Kidney (tissue), 22 donors: ENCODE results near the gene CAMK2B. TPM values are rescaled to one million over a fixed set of nuclear protein-coding genes. Genes with fewer than 3 reads are reported as not detected.

Experiments
- DNase-seq, 5 donors: peaks; one replicate each; pipeline ENCODE4 v3.0.0-alpha.2; 2013 to 2020
- FAIRE-seq: peaks from 2 replicates; lab custom pipeline; 2012; peaks lifted over from hg19 to GRCh38; lab: Jason Lieb, UNC
- H3K27ac ChIP-seq, 2 donors: one replicate each; pipeline ENCODE4 v1.7.0; 2013; ENCODE audit warnings: low read depth in 2 of 2, low read length in 2 of 2, inconsistent platforms in 1 of 2
- H3K27me3 ChIP-seq: one replicate; pipeline ENCODE4 v1.7.1; 2013; ENCODE audit warnings: low read length, inconsistent platforms; ENCODE audit not compliant: control insufficient read depth, insufficient read depth
- H3K36me3 ChIP-seq, 3 donors: one replicate each; pipeline versions ENCODE4 v1.7.0 to v1.7.1; 2013; ENCODE audit warnings: low read length in 3 of 3, control low read depth in 1 of 3, inconsistent platforms in 1 of 3; ENCODE audit not compliant: insufficient read depth in 3 of 3, control insufficient read depth in 2 of 3
- H3K4me1 ChIP-seq, 3 donors: one replicate each; pipeline versions ENCODE4 v1.7.0 to v1.7.1; 2013; ENCODE audit warnings: low read length in 3 of 3, inconsistent platforms in 1 of 3, low read depth in 1 of 3; ENCODE audit not compliant: control insufficient read depth in 2 of 3, insufficient read depth in 2 of 3
- H3K4me3 ChIP-seq, 3 donors: one replicate each; pipeline versions ENCODE4 v1.7.0 to v1.8.1; 2013; ENCODE audit warnings: low read length in 3 of 3, control low read depth in 1 of 3, inconsistent platforms in 1 of 3
- H3K9ac ChIP-seq, 3 donors: one replicate each; pipeline versions ENCODE4 v1.7.0 to v1.7.1; 2013; ENCODE audit warnings: low read length in 3 of 3, control low read depth in 1 of 3, inconsistent platforms in 1 of 3
- H3K9me3 ChIP-seq, 3 donors: one replicate each; pipeline versions ENCODE4 v1.7.0 to v1.7.1; 2013; ENCODE audit warnings: low read length in 3 of 3, control low read depth in 1 of 3, inconsistent platforms in 1 of 3; ENCODE audit not compliant: control insufficient read depth in 2 of 3, insufficient read depth in 1 of 3
- CTCF ChIP-seq: IDR thresholded peaks from 3 replicates; pipeline ENCODE4 v1.5.1; 2012; ENCODE audit warnings: mild to moderate bottlenecking, moderate library complexity, borderline replicate concordance; ENCODE audit not compliant: insufficient read depth; ENCODE audit errors: extremely low read depth
- intact Hi-C: fragments of 100-400 bp; cut with DNase I; formaldehyde crosslinking; loops from one replicate; pipeline ENCODE4 v1.11.1; 2022
- long read RNA-seq, 10 donors: library from polyadenylated mRNA in 1 of 10; unstranded in 1 of 10; transcript quantifications; one replicate each; pipeline ENCODE4 v2.0.0 and lab custom pipeline, GENCODE V29; 2021 to 2026
- polyA plus RNA-seq: library from polyadenylated mRNA; stranded (reverse); fragments of 350-450 nt; fragmentation: Illumina TruSeq; extraction: RNeasy Lipid Tissue Mini Kit (QIAGEN cat#74804); gene quantifications from one replicate; pipeline ENCODE4 v1.2.3, GENCODE V29; 2014; ENCODE audit warnings: low read depth, low replicate concordance; ENCODE audit not compliant: insufficient read depth
- total RNA-seq: library from RNA; stranded (reverse); fragmentation: NEBNext Ultra II Directional; extraction: Animal tissue kit (Norgen Biotek cat#: 25700); gene quantifications from one replicate; pipeline ENCODE4 v1.2.1, GENCODE V29; 2021
- donor health status: control.
- donor health status: control.
- donor health status: control.
- donor health status: control.
- donor health status: control.
- donor health status: DM: yes; HTN: yes; CAD: no.
- donor health status: Normal renal cell carcinoma (clear cell type).

CAMK2B gene
- total RNA-seq (1.1 TPM), polyA plus RNA-seq (3.2 TPM)
- long read RNA-seq, donor 1: 0 reads
- long read RNA-seq, donor 2: 0 reads
- long read RNA-seq, donor 3: 0 reads
- long read RNA-seq, donor 4: 0 reads
- long read RNA-seq, donor 5, partial matches to known transcripts: 0 of 1 reads
- long read RNA-seq, donor 5, other reads (novel, unspliced or antisense): 0 of 1 reads
- long read RNA-seq, donor 6: 0 reads
- long read RNA-seq, donor 7, partial matches to known transcripts: 0 of 1 reads
- long read RNA-seq, donor 7, other reads (novel, unspliced or antisense): 1 of 1 reads
- long read RNA-seq, donor 8: 0 reads
- long read RNA-seq, donor 9: 0 reads
- long read RNA-seq, donor 10, partial matches to known transcripts: 0 of 1 reads
- long read RNA-seq, donor 10, other reads (novel, unspliced or antisense): 0 of 1 reads

DNA sequence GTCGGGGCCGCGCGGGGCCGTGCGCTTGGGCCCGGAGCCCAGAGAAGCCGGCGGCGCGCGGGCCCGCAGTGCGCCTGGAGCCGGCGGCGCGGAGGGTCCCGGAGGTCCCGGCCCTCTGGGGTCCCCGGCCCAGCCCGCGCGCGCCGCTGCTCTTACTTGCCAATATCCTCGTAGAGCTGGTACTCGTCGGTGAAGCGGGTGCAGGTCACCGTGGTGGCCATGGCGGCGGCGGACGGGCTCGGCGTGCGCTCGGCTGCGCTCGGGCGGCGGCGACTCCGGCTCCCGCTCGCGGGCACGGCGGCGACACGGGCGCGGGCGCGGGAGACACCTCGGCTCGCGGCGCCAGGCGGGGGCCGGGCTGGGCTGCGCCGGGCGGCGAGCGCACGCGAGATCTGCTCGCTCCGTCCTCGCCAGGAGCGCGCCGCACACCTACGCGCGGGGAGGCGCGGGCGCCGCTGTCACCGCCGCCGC is at the start of gene CAMK2B:
Gene CAMK2B, minus strand, starts transcription at position 394 of the 471 bp plus-strand sequence. Its CDS starts 173 bp downstream, at position 221.
- intact Hi-C loops: no loop called here
- FAIRE-seq (no peak), DNase-seq (peak in 3 of 5 donors; percentile 44 to 69 (median 52))
- Histone ChIP-seq H3K27ac (no peak within 1 kb of the TSS), H3K9ac (no peak within 1 kb of the TSS), H3K9me3 (no peaks in the 10 kb centered on the region), H3K27me3 (peaks cover 4% of the 10 kb centered on the region), H3K4me1 (peaks cover 0 to 6% (median 4%) of the 10 kb centered on the region in 3 donors), H3K4me3 (no peak within 1 kb of the TSS), H3K36me3 (no peaks in the 10 kb centered on the region)
- TF ChIP-seq CTCF: no peak

- H3K9ac ChIP-seq: no peak overlapping the region
- TF ChIP-seq CTCF: no peak
- H3K4me1 ChIP-seq: no peaks in the 10 kb centered on the region
- no peak overlapping the region for H3K27ac ChIP-seq
- H3K27me3 ChIP-seq: no peaks in the 10 kb centered on the region
- no peak overlapping the region for H3K4me3 ChIP-seq
- peak in 1 of 5 donors; percentile 35 for DNase-seq
- no peaks in the 10 kb centered on the region for H3K9me3 ChIP-seq
- intact Hi-C loops: no loop called here
- FAIRE-seq: no peak
- H3K36me3 ChIP-seq: no peaks in the 10 kb centered on the region
Observed at GRCh38 chr7:44374007-44374763, 48.8 kb upstream of the CAMK2B start.

DNA sequence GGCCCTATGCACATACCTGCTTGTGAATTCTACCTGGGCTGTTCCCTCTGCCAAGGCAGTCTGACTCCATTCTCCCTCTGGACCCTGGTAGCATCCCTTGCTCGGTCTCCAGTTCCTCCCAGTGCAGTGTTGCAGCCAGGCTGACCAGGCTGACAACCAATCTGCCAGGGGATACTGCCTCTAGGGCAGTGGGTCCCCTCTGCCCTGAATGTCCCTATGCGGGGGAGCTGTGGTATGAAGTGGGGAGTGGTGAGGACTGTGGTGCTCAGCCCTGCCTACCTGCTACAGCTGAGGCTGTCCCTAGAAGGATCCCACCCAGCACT is 48.0 kb upstream of the CAMK2B start:
- no peaks in the 10 kb centered on the region for H3K9me3 ChIP-seq
- DNase-seq (peak in 1 of 5 donors; percentile 16), FAIRE-seq (no peak)
- TF ChIP-seq CTCF: no peak
- intact Hi-C loops: no loop called here
- no peak overlapping the region for H3K27ac ChIP-seq
- H3K4me3 ChIP-seq: no peak overlapping the region
- H3K36me3 ChIP-seq: no peaks in the 10 kb centered on the region
- H3K9ac ChIP-seq: no peak overlapping the region
- no peaks in the 10 kb centered on the region for H3K27me3 ChIP-seq
- H3K4me1 ChIP-seq: no peaks in the 10 kb centered on the region
